ENCODE measurements around the gene PMEL.

The PMEL gene

GRCh38 chr12:55978393-55978792 lies 12.6 kb upstream of the PMEL start:
- peaks cover 13 to 71% of the 10 kb centered on the region in 2 donors for H3K36me3 ChIP-seq (replicated peaks in 1 of 2; ENCODE audit: control insufficient read depth in 2 of 2, insufficient read depth in 2 of 2, low read length in 2 of 2)
- no peak overlapping the region for H2BK12ac ChIP-seq (ENCODE audit: low read length)
- no peak overlapping the region for H3K4ac ChIP-seq (ENCODE audit: low read length)
- no peak overlapping the region for H3K9ac ChIP-seq (ENCODE audit: low read depth, low read length, poor library complexity)
- no peak overlapping the region for H3K18ac ChIP-seq (ENCODE audit: low read length)
- H3K4me3 ChIP-seq (ENCODE audit: low read length in 2 of 2): no peak overlapping the region
- no peak overlapping the region for H2BK120ac ChIP-seq (ENCODE audit: low read depth, low read length)
- DNase-seq (ENCODE audit: low spot score): no peak
- no peak overlapping the region for H3K14ac ChIP-seq (ENCODE audit: low read length)
- no peak overlapping the region for H2BK5ac ChIP-seq (ENCODE audit: low read length)
- no peak overlapping the region for H2BK15ac ChIP-seq (ENCODE audit: low read length)
- H2AK5ac ChIP-seq (ENCODE audit: low read depth, low read length): no peak overlapping the region
- H3K27ac ChIP-seq (replicated peaks; ENCODE audit: low read length): no peak overlapping the region
- peaks cover 0 to 1% of the 10 kb centered on the region in 2 donors for H3K4me1 ChIP-seq (ENCODE audit: control insufficient read depth in 2 of 2, insufficient read depth in 1 of 2, low read depth in 1 of 2, low read length in 2 of 2)
- no peak overlapping the region for H4K91ac ChIP-seq (ENCODE audit: low read depth, low read length, poor library complexity)
- no peaks in the 10 kb centered on the region for H3K27me3 ChIP-seq (ENCODE audit: control insufficient read depth in 3 of 3, insufficient read depth in 3 of 3, low read depth in 1 of 3, low read length in 3 of 3)
- no peak overlapping the region for H4K8ac ChIP-seq (ENCODE audit: low read depth, low read length)
- H3K23ac ChIP-seq (ENCODE audit: low read depth, low read length, poor library complexity): no peak overlapping the region
- H2AFZ ChIP-seq (ENCODE audit: low read length): no peak overlapping the region
- no peak overlapping the region for H3K4me2 ChIP-seq (ENCODE audit: insufficient read depth, low read length, poor library complexity, severe bottlenecking)
- H3K9me3 ChIP-seq (replicated peaks in 1 of 2; ENCODE audit: control insufficient read depth in 2 of 2, insufficient read depth in 1 of 2, low read depth in 1 of 2, low read length in 2 of 2): no peaks in the 10 kb centered on the region
- H3K79me1 ChIP-seq (ENCODE audit: low read depth, low read length): peaks cover 9% of the 10 kb centered on the region
- no CpG with 5 or more reads among the region's 7 CpGs for WGBS, 2 donors (ENCODE audit: extremely low coverage in 2 of 2, insufficient read length in 2 of 2, insufficient replicate concordance in 1 of 2)

- peaks cover 16 to 72% of the 10 kb centered on the region in 2 donors for H3K36me3 ChIP-seq (replicated peaks in 1 of 2; ENCODE audit: control insufficient read depth in 2 of 2, insufficient read depth in 2 of 2, low read length in 2 of 2)
- DNase-seq (ENCODE audit: low spot score): no peak
Observed at GRCh38 chr12:55974308-55974730, 8.5 kb upstream of the PMEL start.

GRCh38 chr12:55973599-55974307 lies 7.9 kb upstream of the PMEL start, which contains the start of gene RAB5B:
Gene RAB5B (plus strand): TSS chr12:55974078. CDS start chr12:55986961, 12,883 bp downstream.
- Histone ChIP-seq H3K4ac (ENCODE audit: low read length) (peak within 1 kb of the TSS; percentile 77), H3K27ac (replicated peaks; ENCODE audit: low read length) (peak within 1 kb of the TSS; percentile 86), H3K14ac (ENCODE audit: low read length) (peak within 1 kb of the TSS; percentile 57), H3K9ac (ENCODE audit: low read depth, low read length, poor library complexity) (peak within 1 kb of the TSS; percentile 95), H3K4me1 (ENCODE audit: control insufficient read depth in 2 of 2, insufficient read depth in 1 of 2, low read depth in 1 of 2, low read length in 2 of 2) (peaks cover 4 to 11% of the 10 kb centered on the region in 2 donors), H3K79me1 (ENCODE audit: low read depth, low read length) (peaks cover 8% of the 10 kb centered on the region), H3K36me3 (replicated peaks in 1 of 2; ENCODE audit: control insufficient read depth in 2 of 2, insufficient read depth in 2 of 2, low read length in 2 of 2) (peaks cover 16 to 72% of the 10 kb centered on the region in 2 donors), H4K8ac (ENCODE audit: low read depth, low read length) (no peak within 1 kb of the TSS), H3K27me3 (ENCODE audit: control insufficient read depth in 3 of 3, insufficient read depth in 3 of 3, low read depth in 1 of 3, low read length in 3 of 3) (no peaks in the 10 kb centered on the region), H3K18ac (ENCODE audit: low read length) (peak within 1 kb of the TSS; percentile 91), H2BK5ac (ENCODE audit: low read length) (peak within 1 kb of the TSS; percentile 97), H2BK15ac (ENCODE audit: low read length) (no peak within 1 kb of the TSS), H2BK120ac (ENCODE audit: low read depth, low read length) (peak within 1 kb of the TSS; percentile 42), H3K4me3 (ENCODE audit: low read length in 2 of 2) (peak within 1 kb of the TSS; percentile 77 to 97), H2AK5ac (ENCODE audit: low read depth, low read length) (no peak within 1 kb of the TSS), H2AFZ (ENCODE audit: low read length) (peak within 1 kb of the TSS; percentile 87), H3K23ac (ENCODE audit: low read depth, low read length, poor library complexity) (peak within 1 kb of the TSS; percentile 99), H3K9me3 (replicated peaks in 1 of 2; ENCODE audit: control insufficient read depth in 2 of 2, insufficient read depth in 1 of 2, low read depth in 1 of 2, low read length in 2 of 2) (no peaks in the 10 kb centered on the region), H4K91ac (ENCODE audit: low read depth, low read length, poor library complexity) (no peak within 1 kb of the TSS), H3K4me2 (ENCODE audit: insufficient read depth, low read length, poor library complexity, severe bottlenecking) (peak within 1 kb of the TSS; percentile 73), H2BK12ac (ENCODE audit: low read length) (no peak within 1 kb of the TSS)
- no CpG with 5 or more reads among the region's 39 CpGs for WGBS, 2 donors (ENCODE audit: extremely low coverage in 2 of 2, insufficient read length in 2 of 2, insufficient replicate concordance in 1 of 2)
- DNase-seq (ENCODE audit: low spot score): peak; percentile 100

More at GRCh38 chr12:55974308-55974730, 8.5 kb upstream of the PMEL start:
- Histone ChIP-seq H2BK15ac (ENCODE audit: low read length) (no peak overlapping the region), H3K18ac (ENCODE audit: low read length) (peak overlapping the region; percentile 91), H2AFZ (ENCODE audit: low read length) (peak overlapping the region; percentile 87), H2BK120ac (ENCODE audit: low read depth, low read length) (peak overlapping the region; percentile 42), H3K27me3 (ENCODE audit: control insufficient read depth in 3 of 3, insufficient read depth in 3 of 3, low read depth in 1 of 3, low read length in 3 of 3) (no peaks in the 10 kb centered on the region), H3K27ac (replicated peaks; ENCODE audit: low read length) (peak overlapping the region; percentile 86), H2BK12ac (ENCODE audit: low read length) (no peak overlapping the region), H4K8ac (ENCODE audit: low read depth, low read length) (no peak overlapping the region), H4K91ac (ENCODE audit: low read depth, low read length, poor library complexity) (no peak overlapping the region), H3K4ac (ENCODE audit: low read length) (no peak overlapping the region), H3K4me1 (ENCODE audit: control insufficient read depth in 2 of 2, insufficient read depth in 1 of 2, low read depth in 1 of 2, low read length in 2 of 2) (peaks cover 4 to 11% of the 10 kb centered on the region in 2 donors), H3K9me3 (replicated peaks in 1 of 2; ENCODE audit: control insufficient read depth in 2 of 2, insufficient read depth in 1 of 2, low read depth in 1 of 2, low read length in 2 of 2) (no peaks in the 10 kb centered on the region), H3K14ac (ENCODE audit: low read length) (peak overlapping the region; percentile 57), H3K79me1 (ENCODE audit: low read depth, low read length) (peaks cover 8% of the 10 kb centered on the region), H3K9ac (ENCODE audit: low read depth, low read length, poor library complexity) (peak overlapping the region; percentile 95), H3K23ac (ENCODE audit: low read depth, low read length, poor library complexity) (peak overlapping the region; percentile 99), H3K4me3 (ENCODE audit: low read length in 2 of 2) (peak overlapping the region; percentile 77 to 97), H3K4me2 (ENCODE audit: insufficient read depth, low read length, poor library complexity, severe bottlenecking) (peak overlapping the region; percentile 35), H2BK5ac (ENCODE audit: low read length) (peak overlapping the region; percentile 97), H2AK5ac (ENCODE audit: low read depth, low read length) (no peak overlapping the region)
- WGBS, 2 donors (ENCODE audit: extremely low coverage in 2 of 2, insufficient read length in 2 of 2, insufficient replicate concordance in 1 of 2): no CpG with 5 or more reads among the region's 15 CpGs

GRCh38 chr12:55972911-55973598 lies 7.2 kb upstream of the PMEL start:
- DNase-seq (ENCODE audit: low spot score): no peak

More at GRCh38 chr12:55972911-55973598, 7.2 kb upstream of the PMEL start:
- no peaks in the 10 kb centered on the region for H3K9me3 ChIP-seq (replicated peaks in 1 of 2; ENCODE audit: control insufficient read depth in 2 of 2, insufficient read depth in 1 of 2, low read depth in 1 of 2, low read length in 2 of 2)
- H2BK120ac ChIP-seq (ENCODE audit: low read depth, low read length): no peak overlapping the region
- H3K4ac ChIP-seq (ENCODE audit: low read length): peak overlapping the region; percentile 77
- no peak overlapping the region for H2BK12ac ChIP-seq (ENCODE audit: low read length)
- H3K18ac ChIP-seq (ENCODE audit: low read length): no peak overlapping the region
- H3K23ac ChIP-seq (ENCODE audit: low read depth, low read length, poor library complexity): no peak overlapping the region
- H3K79me1 ChIP-seq (ENCODE audit: low read depth, low read length): peaks cover 8% of the 10 kb centered on the region
- no peaks in the 10 kb centered on the region for H3K27me3 ChIP-seq (ENCODE audit: control insufficient read depth in 3 of 3, insufficient read depth in 3 of 3, low read depth in 1 of 3, low read length in 3 of 3)
- H2BK15ac ChIP-seq (ENCODE audit: low read length): no peak overlapping the region
- no peak overlapping the region for H2BK5ac ChIP-seq (ENCODE audit: low read length)
- H4K8ac ChIP-seq (ENCODE audit: low read depth, low read length): no peak overlapping the region
- H2AFZ ChIP-seq (ENCODE audit: low read length): peak overlapping the region; percentile 73
- H3K4me1 ChIP-seq (ENCODE audit: control insufficient read depth in 2 of 2, insufficient read depth in 1 of 2, low read depth in 1 of 2, low read length in 2 of 2): peaks cover 4 to 11% of the 10 kb centered on the region in 2 donors
- H3K9ac ChIP-seq (ENCODE audit: low read depth, low read length, poor library complexity): no peak overlapping the region
- H2AK5ac ChIP-seq (ENCODE audit: low read depth, low read length): no peak overlapping the region
- H4K91ac ChIP-seq (ENCODE audit: low read depth, low read length, poor library complexity): no peak overlapping the region
- H3K36me3 ChIP-seq (replicated peaks in 1 of 2; ENCODE audit: control insufficient read depth in 2 of 2, insufficient read depth in 2 of 2, low read length in 2 of 2): peaks cover 16 to 74% of the 10 kb centered on the region in 2 donors
- WGBS, 2 donors (ENCODE audit: extremely low coverage in 2 of 2, insufficient read length in 2 of 2, insufficient replicate concordance in 1 of 2): 100% methylated on average over 1 of the region's 18 CpGs; no CpG with 5 or more reads in 1 of the 2 donors
- no peak overlapping the region for H3K14ac ChIP-seq (ENCODE audit: low read length)
- H3K27ac ChIP-seq (replicated peaks; ENCODE audit: low read length): peak overlapping the region; percentile 69
- peak overlapping the region; percentile 45 to 58 for H3K4me3 ChIP-seq (ENCODE audit: low read length in 2 of 2)
- peak overlapping the region; percentile 73 for H3K4me2 ChIP-seq (ENCODE audit: insufficient read depth, low read length, poor library complexity, severe bottlenecking)
